Heart left ventricle (tissue), 13 donors: Measurements from ENCODE around the gene PCNX1.
A peak's percentile ranks its signal among the peaks of the same experiment; 100 is the strongest.

Experiments
- POLR2A ChIP-seq, 2 donors: fragments of 450-650 bp; IDR thresholded peaks; one replicate each; pipeline ENCODE4 v1.6.1; 2017; ENCODE audit warnings: antibody characterized with exemption in 2 of 2, mild to moderate bottlenecking in 2 of 2, moderate library complexity in 2 of 2
- TF ChIP-seq, protein P1 (sequence below), 12 donors: fragments of 200-600 bp; sonication (generic) in 4 of 12; IDR thresholded peaks; one replicate each; pipeline versions ENCODE4 v1.5.0 to v1.8.0; 2018 to 2022; ENCODE audit warnings: antibody characterized with exemption in 12 of 12, mild to moderate bottlenecking in 5 of 12
- donor health status: ischemic (EF 13 %, LVEDD 7.1; RV severe dilation, severe dysfunction).
- donor health status: DM: no; HTN: yes; CAD: no.
- donor health status: DM: no; HTN: no; CAD: no.
- donor health status: ischemic (EF 25% LVEDD 6.9; RV normal size, moderate dysfunction).
- donor health status: ischemic (EF 25% LVEDD 5.7; RV mildly dilated, moderate dysfunction).
- donor health status: ischemic (EF 35%, LVEDD 5.7; RV mildly dilated, moderate dysfunction).
- donor health status: nonischemic (EF 11% LVEDD 7.7; RV severe dilation, severe dysfunction).
- donor health status: DM: yes; HTN: yes; CAD: no.
- donor health status: PGD.
- donor health status: ischemic (EF 29% LVEDD 5.4; RV normal size, mild dysfunction).
- donor health status: nonischemic (EF 23%, LVEDD 6.1; RV moderate dilation, normal function).

DNA sequence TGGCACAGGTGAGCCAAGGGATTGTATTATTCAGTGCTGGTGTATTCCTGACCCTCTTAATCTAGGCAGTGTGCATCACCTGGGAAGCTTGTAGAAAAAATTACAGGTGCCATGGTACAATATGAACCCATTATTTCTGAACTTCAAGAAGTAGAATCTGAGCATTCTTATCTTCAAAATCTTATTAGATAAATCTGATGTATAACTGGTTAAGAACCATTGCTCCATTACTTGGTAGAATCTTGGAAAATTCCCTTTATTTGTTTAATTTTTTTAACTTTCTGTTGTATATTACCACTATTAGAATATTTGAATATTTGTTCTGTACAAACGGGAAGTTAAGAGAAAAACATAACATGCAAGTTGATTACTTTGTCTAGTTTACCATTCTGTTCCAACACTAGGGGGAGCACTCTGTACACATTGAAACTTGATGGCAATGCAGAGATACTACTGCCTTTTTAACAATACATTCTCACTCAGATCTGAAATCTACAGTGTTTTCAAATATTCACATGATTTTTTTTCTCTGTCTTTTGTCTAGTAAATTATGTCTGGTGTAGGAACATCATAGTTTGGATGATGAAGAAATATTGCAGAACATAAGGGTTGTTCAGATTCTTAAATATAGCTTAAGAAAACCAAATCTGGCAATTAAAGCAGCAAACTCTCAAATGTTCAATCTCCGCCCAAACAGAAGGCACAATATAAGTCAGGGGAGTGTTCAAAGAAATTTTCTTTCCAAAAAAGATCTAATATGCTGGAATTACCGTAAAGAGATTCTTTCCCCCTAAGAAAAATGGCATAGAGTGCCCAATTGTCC is 196.6 kb downstream of the PCNX1 start:
- TF ChIP-seq, protein P1, sequence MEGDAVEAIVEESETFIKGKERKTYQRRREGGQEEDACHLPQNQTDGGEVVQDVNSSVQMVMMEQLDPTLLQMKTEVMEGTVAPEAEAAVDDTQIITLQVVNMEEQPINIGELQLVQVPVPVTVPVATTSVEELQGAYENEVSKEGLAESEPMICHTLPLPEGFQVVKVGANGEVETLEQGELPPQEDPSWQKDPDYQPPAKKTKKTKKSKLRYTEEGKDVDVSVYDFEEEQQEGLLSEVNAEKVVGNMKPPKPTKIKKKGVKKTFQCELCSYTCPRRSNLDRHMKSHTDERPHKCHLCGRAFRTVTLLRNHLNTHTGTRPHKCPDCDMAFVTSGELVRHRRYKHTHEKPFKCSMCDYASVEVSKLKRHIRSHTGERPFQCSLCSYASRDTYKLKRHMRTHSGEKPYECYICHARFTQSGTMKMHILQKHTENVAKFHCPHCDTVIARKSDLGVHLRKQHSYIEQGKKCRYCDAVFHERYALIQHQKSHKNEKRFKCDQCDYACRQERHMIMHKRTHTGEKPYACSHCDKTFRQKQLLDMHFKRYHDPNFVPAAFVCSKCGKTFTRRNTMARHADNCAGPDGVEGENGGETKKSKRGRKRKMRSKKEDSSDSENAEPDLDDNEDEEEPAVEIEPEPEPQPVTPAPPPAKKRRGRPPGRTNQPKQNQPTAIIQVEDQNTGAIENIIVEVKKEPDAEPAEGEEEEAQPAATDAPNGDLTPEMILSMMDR (IDR thresholded peaks at IDR 0.05): peak; percentile 62 to 88 (median 79)
- TF ChIP-seq POLR2A (IDR thresholded peaks at IDR 0.05): no peak
